Stomach (tissue), 9 donors: ENCODE results near the gene MANEAL. TPM values are rescaled to one million over a fixed set of nuclear protein-coding genes. Genes with fewer than 3 reads are reported as not detected.
A peak's percentile ranks its signal among the peaks of the same experiment; 100 is the strongest.

ENCODE experiments used
- DNase-seq, 2 donors: peaks; one replicate each; pipeline versions ENCODE4 v3.0.0 to v3.0.0-alpha.2; 2013 to 2019
- H3K27ac ChIP-seq, 5 donors: fragments of 200-600 bp in 4 of 5; sonication (generic) in 4 of 5; one replicate each; pipeline ENCODE4 v1.5.1; 2013 to 2019; ENCODE audit warnings: mild to moderate bottlenecking in 1 of 5, moderate library complexity in 1 of 5
- H3K27me3 ChIP-seq, 3 donors: fragments of 200-600 bp; sonication (generic); one replicate each; pipeline ENCODE4 v1.5.1; 2017 to 2019; ENCODE audit warnings: mixed run types in 1 of 3
- H3K36me3 ChIP-seq, 4 donors: fragments of 200-600 bp; sonication (generic); 1 replicate in 3 of 4; 2 replicates in 1 of 4; pipeline ENCODE4 v1.5.1; 2016 to 2019
- H3K4me1 ChIP-seq, 4 donors: fragments of 200-600 bp; sonication (generic); one replicate each; pipeline ENCODE4 v1.5.1; 2016 to 2019
- H3K4me3 ChIP-seq, 4 donors: fragments of 200-600 bp; sonication (generic) in 3 of 4; one replicate each; pipeline ENCODE4 v1.5.1; 2016 to 2019; ENCODE audit warnings: mild to moderate bottlenecking in 1 of 4
- H3K9me3 ChIP-seq, 4 donors: fragments of 200-600 bp; sonication (generic); one replicate each; pipeline ENCODE4 v1.5.1; 2016 to 2019
- EP300 ChIP-seq: sonication (generic); formaldehyde crosslinking; IDR thresholded peaks from one replicate; pipeline ENCODE4 v1.6.1; 2017; ENCODE audit warnings: antibody characterized with exemption
- POLR2A ChIP-seq, 4 donors: fragments of 450-650 bp; IDR thresholded peaks; one replicate each; pipeline ENCODE4 v1.6.1; 2016; ENCODE audit warnings: antibody characterized with exemption in 4 of 4, control low read depth in 2 of 4, mild to moderate bottlenecking in 1 of 4, moderate library complexity in 1 of 4
- POLR2AphosphoS5 ChIP-seq, 3 donors: sonication (generic); formaldehyde crosslinking; IDR thresholded peaks; one replicate each; pipeline ENCODE4 v1.6.1; 2016; ENCODE audit warnings: antibody characterized with exemption in 3 of 3
- whole genome bisulfite sequencing, 5 donors: extraction: QIAGEN DNeasy Blood & Tissue Kit in 3 of 5; methylation state at CpG; one replicate each; pipeline versions ENCODE4 v1.1.5 to v1.1.7; 2013 to 2018; 5-methylcytosine and 5-hydroxymethylcytosine counted together
- intact Hi-C: fragments of 100-400 bp; cut with DNase I; formaldehyde crosslinking; loops from one replicate; pipeline ENCODE4 v1.15.1; 2023; ENCODE audit warnings: low total_unique reads
- polyA plus RNA-seq, 3 donors: library from polyadenylated mRNA; stranded (reverse); fragments of 200-250 nt; gene quantifications; one replicate each; pipeline ENCODE4 v1.2.3, GENCODE V29; 2013
- total RNA-seq, 5 donors: library from RNA; depleted of rRNA; stranded (reverse); fragments of >200 nt; gene quantifications; one replicate each; pipeline versions ENCODE4 v1.1.0 to v1.2.3, GENCODE V29; 2014 to 2016
- TF ChIP-seq, protein P1 (sequence below), 7 experiments: fragments of 450-650 bp in 4 of 7; fragments of 200-600 bp in 3 of 7; sonication (generic) in 3 of 7; IDR thresholded peaks; one replicate each; pipeline ENCODE4 v1.5.1; 2016 to 2019; ENCODE audit warnings: antibody characterized with exemption in 7 of 7, control low read depth in 2 of 7, mild to moderate bottlenecking in 1 of 7
- donor health status: healthy with polysubstance abuse.
- donor health status: Bipolar disorder and iron deficiency.
- donor health status: healthy.

MANEAL gene
- total and polyA plus RNA-seq, 8 donors = 1.4 to 5.8 (median 2.2) TPM; not detected in 1

DNA sequence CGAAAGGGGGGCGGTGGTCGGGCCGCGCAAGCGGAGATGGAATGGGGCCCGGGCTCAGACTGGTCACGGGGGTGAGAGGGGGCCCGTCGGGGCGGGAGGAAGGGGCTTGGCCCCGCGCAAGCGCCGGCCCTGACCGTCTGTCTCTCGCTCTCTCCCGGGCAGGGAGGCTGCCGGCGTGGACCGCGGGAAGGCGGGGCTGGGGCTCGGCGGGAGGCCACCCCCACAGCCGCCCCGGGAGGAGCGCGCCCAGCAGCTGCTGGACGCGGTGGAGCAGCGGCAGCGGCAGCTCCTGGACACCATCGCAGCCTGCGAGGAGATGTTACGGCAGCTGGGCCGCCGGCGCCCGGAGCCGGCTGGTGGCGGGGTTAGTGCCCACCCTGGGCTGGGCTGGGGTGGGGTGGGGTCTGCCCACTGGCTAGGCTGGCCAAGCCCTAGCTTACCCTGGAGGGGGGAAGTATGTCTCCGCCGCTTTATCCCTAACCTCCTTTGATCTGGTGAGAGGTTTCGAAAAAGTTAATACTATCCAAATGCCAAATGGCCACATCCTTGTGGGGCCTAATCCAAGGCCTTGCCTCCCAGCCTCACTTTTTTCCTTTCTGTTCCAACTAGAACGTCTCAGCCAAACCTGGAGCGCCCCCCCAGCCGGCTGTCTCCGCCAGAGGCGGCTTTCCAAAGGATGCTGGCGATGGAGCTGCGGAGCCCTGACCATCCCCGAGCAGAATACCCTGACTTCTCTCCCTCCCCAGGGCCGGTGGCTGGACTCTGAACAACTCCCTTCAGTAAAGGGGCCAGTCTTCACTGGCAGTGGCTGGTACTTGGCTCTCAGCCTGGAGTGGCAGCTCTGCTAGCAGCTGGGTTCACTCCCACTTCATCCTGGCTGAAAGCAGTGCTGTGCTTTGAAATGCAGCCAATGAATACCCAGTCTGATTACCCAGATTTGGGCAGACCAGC lies 15.0 kb downstream of the MANEAL start:
- DNase-seq = peak; percentile 78 to 90
- H3K9me3 ChIP-seq = no peaks in the 10 kb centered on the region
- no peak for TF ChIP-seq POLR2A (IDR thresholded peaks at IDR 0.05)
- TF ChIP-seq, protein P1, sequence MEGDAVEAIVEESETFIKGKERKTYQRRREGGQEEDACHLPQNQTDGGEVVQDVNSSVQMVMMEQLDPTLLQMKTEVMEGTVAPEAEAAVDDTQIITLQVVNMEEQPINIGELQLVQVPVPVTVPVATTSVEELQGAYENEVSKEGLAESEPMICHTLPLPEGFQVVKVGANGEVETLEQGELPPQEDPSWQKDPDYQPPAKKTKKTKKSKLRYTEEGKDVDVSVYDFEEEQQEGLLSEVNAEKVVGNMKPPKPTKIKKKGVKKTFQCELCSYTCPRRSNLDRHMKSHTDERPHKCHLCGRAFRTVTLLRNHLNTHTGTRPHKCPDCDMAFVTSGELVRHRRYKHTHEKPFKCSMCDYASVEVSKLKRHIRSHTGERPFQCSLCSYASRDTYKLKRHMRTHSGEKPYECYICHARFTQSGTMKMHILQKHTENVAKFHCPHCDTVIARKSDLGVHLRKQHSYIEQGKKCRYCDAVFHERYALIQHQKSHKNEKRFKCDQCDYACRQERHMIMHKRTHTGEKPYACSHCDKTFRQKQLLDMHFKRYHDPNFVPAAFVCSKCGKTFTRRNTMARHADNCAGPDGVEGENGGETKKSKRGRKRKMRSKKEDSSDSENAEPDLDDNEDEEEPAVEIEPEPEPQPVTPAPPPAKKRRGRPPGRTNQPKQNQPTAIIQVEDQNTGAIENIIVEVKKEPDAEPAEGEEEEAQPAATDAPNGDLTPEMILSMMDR (IDR thresholded peaks at IDR 0.05) = no peak
- TF ChIP-seq EP300 = no peak
- peak in 1 of 3 donors; percentile 50 for TF ChIP-seq POLR2AphosphoS5 (IDR thresholded peaks at IDR 0.05)
- no peaks in the 10 kb centered on the region for H3K27me3 ChIP-seq
- peaks cover 22 to 53% (median 38%) of the 10 kb centered on the region in 4 donors for H3K4me1 ChIP-seq
- intact Hi-C loops = no loop called here
- peak overlapping the region; percentile 82 to 98 (median 90) for H3K4me3 ChIP-seq
- WGBS, 5 donors = 2 to 11% (median 3%) methylated on average over 21 to 54 of the region's 54 CpGs
- H3K27ac ChIP-seq = peak overlapping the region; percentile 96 to 99 (median 96)
- peaks cover 31 to 38% (median 33%) of the 10 kb centered on the region in 4 donors for H3K36me3 ChIP-seq

DNA sequence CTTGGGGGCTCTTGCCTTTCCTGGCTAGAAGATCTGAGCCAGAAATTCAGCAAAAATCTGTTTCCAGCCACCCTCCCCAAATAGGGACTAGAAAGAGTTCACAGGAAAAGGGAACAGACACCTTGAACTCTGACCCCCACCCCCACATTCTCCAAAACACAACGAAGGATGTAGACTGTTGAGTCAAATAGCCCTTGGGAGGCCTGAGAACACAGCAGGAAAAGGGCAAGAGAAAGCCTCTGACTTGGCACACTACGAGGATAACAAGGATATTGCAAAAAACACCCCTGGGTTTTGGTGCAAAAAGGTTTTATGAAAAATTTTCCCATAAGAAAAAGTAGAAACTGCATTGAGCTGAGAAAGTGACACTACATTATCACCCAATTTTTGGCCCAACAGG lies 16.3 kb downstream of the MANEAL start:
- DNase-seq = no peak
- Histone ChIP-seq H3K27ac (peak overlapping the region in 4 of 5 donors; percentile 1 to 99 (median 58)), H3K4me1 (peaks cover 22 to 53% (median 38%) of the 10 kb centered on the region in 4 donors), H3K4me3 (no peak overlapping the region), H3K27me3 (no peaks in the 10 kb centered on the region), H3K9me3 (no peaks in the 10 kb centered on the region), H3K36me3 (peaks cover 21 to 38% (median 30%) of the 10 kb centered on the region in 4 donors)
- TF ChIP-seq EP300 (no peak), POLR2AphosphoS5 (IDR thresholded peaks at IDR 0.05) (no peak), POLR2A (IDR thresholded peaks at IDR 0.05) (no peak)
- TF ChIP-seq, protein P1 (IDR thresholded peaks at IDR 0.05) = no peak
- intact Hi-C loops = no loop called here
- WGBS, 5 donors = 30 to 55% (median 46%) methylated on average over 2 of the region's 2 CpGs

DNA sequence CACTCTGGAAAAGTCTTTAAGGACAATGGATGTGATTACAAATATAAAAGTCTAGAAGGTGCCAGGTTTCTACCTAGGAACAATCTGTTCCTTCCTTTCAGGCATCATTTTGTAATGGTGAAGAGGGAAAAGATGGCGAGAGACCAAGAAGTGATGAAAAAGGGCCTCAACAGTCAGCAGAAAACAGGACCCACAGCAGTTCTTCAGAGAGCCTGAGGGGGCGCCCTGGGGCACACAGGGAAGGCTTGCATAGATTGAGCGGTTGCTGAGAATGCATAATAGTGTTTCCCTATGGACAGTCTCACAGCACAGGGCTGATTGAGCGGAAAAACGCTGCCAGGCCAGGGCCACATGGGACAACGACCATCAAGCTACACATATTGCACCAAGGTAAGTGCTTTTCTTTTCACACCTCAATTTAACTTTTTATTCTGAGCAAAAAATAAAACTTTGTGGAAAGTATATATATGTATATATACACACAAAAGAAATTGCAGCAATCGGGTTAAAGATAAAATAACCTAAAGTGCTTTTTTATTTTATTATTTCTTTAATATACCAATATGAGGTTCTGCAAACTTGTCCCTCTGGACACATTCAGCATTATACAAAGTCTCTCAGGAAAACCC lies 17.5 kb downstream of the MANEAL start:
- Histone ChIP-seq H3K36me3 (peaks cover 21 to 38% (median 30%) of the 10 kb centered on the region in 4 donors), H3K27me3 (no peaks in the 10 kb centered on the region), H3K27ac (peak overlapping the region in 1 of 5 donors; percentile 10), H3K9me3 (no peaks in the 10 kb centered on the region), H3K4me3 (no peak overlapping the region), H3K4me1 (peaks cover 22 to 46% (median 33%) of the 10 kb centered on the region in 4 donors)
- WGBS, 5 donors = 27 to 36% (median 31%) methylated on average over 7 of the region's 7 CpGs
- peak; percentile 67 to 90 for DNase-seq
- peak in 1 of 3 donors; percentile 48 for TF ChIP-seq POLR2AphosphoS5 (IDR thresholded peaks at IDR 0.05)
- TF ChIP-seq POLR2A (IDR thresholded peaks at IDR 0.05) = no peak
- no peak for TF ChIP-seq EP300
- TF ChIP-seq, protein P1 (IDR thresholded peaks at IDR 0.05) = peak in 5 of 7 experiments; percentile 41 to 77 (median 76)
- intact Hi-C loops = no loop called here

DNA sequence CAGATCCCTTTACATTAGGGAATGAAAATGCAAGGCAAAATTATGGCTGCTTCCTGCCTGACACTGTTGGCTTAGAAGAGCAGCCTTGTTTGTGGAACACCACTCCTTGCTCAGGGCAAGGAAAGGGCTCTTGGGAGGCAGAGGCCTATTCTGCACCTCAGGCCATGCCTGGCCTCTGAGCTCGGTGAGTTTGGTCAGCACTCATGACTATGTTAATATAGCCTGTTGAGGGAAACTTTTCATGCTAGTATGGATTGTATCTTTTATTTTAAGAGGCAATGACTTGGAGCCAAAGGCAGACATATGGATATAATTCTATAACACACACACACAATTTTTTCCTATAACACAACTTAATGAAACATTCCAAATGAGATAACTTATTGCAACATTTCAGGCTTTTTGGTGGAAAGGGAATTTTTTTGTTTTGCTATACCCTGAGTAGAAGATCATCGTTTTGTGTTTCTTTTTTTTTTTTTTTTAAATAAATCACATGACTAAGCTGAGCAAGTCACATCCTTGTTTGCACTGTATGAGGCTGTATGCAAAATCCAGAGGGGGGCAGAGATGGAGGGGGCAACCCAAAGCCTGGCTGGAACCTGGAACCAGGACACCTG lies 20.0 kb downstream of the MANEAL start:
- DNase-seq = no peak
- WGBS, 5 donors = 71 to 87% (median 82%) methylated on average over 2 of the region's 2 CpGs
- Histone ChIP-seq H3K36me3 (peaks cover 15 to 55% (median 44%) of the 10 kb centered on the region in 4 donors), H3K4me3 (no peak overlapping the region), H3K27me3 (no peaks in the 10 kb centered on the region), H3K4me1 (peaks cover 17 to 46% (median 29%) of the 10 kb centered on the region in 4 donors), H3K27ac (no peak overlapping the region), H3K9me3 (no peaks in the 10 kb centered on the region)
- intact Hi-C loops = no loop called here
- TF ChIP-seq POLR2A (IDR thresholded peaks at IDR 0.05) (no peak), POLR2AphosphoS5 (IDR thresholded peaks at IDR 0.05) (no peak), EP300 (no peak)
- TF ChIP-seq, protein P1 (IDR thresholded peaks at IDR 0.05) = no peak
